HepG2 (cell line): ENCODE results near the gene NSF. TPM values are rescaled to one million over a fixed set of nuclear protein-coding genes. Genes with fewer than 3 reads are reported as not detected.

Source experiments
- ATAC-seq: fragments of 200-7000 bp; cut with Tn5 transposase; 3 replicates; pipeline ENCODE4 v1.9.1; 2020; ENCODE audit warnings: mild to moderate bottlenecking, moderate library complexity
- BruUV-seq: library from RNA; stranded (reverse); fragments of 400-500 nt; replicated peaks from 2 replicates; lab custom pipeline; 2021; lab: Mats Ljungman, UMichigan
- CTCF ChIA-PET: fragments of 300-600 bp; formaldehyde crosslinking; extraction: SDS; loops from one replicate; lab custom pipeline; 2021; ENCODE audit warnings: low total read pairs, inconsistent platforms, low intra/inter-chr PET ratio; lab: Yijun Ruan, JAX
- POLR2A ChIA-PET: fragments of 350-600 bp; sonication (Branson Sonifier 250); formaldehyde crosslinking; loops from one replicate; lab custom pipeline; 2020; ENCODE audit warnings: antibody characterized with exemption, inconsistent platforms; lab: Yijun Ruan, JAX
- DNase-seq: peaks from one replicate; pipeline ENCODE4 v3.0.0-alpha.2; 2015; ENCODE audit warnings: low spot score
- FAIRE-seq: peaks from 3 replicates; lab custom pipeline; 2011; peaks lifted over from hg19 to GRCh38; lab: Jason Lieb, UNC
- H2AFZ ChIP-seq: one replicate; pipeline ENCODE4 v1.6.1; 2011; ENCODE audit warnings: low read length, inconsistent platforms
- H3K27ac ChIP-seq: fragments of 300-600 bp; 3 replicates; pipeline ENCODE4 v1.8.0; 2011; ENCODE audit warnings: mixed run types, mild to moderate bottlenecking, mixed read lengths, low read length, inconsistent platforms; ENCODE audit not compliant: insufficient read depth; ENCODE audit errors: extremely low read length
- H3K27me3 ChIP-seq, 2 experiments: fragments of 200-600 bp in 1 of 2; 2 replicates in 1 of 2; 3 replicates in 1 of 2; pipeline versions ENCODE4 v1.6.0 to v1.8.0; 2011; ENCODE audit warnings: low read length in 2 of 2, mild to moderate bottlenecking in 2 of 2, moderate library complexity in 2 of 2, inconsistent platforms in 1 of 2; ENCODE audit not compliant: insufficient read depth in 2 of 2, control insufficient read depth in 1 of 2
- H3K36me3 ChIP-seq, 2 experiments: fragments of 200-600 bp in 1 of 2; replicated peaks in 1 of 2; 2 replicates in 1 of 2; 3 replicates in 1 of 2; pipeline versions ENCODE4 v1.5.1 to v1.8.0; 2011; ENCODE audit warnings: low read length in 2 of 2, inconsistent platforms in 1 of 2; ENCODE audit not compliant: insufficient read depth in 2 of 2, control insufficient read depth in 1 of 2
- H3K4me1 ChIP-seq: 2 replicates; pipeline ENCODE4 v1.5.1; 2012; ENCODE audit warnings: low read length, inconsistent platforms; ENCODE audit not compliant: insufficient read depth
- H3K4me2 ChIP-seq: 2 replicates; pipeline ENCODE4 v1.6.0; 2011; ENCODE audit warnings: low read depth, low read length, inconsistent platforms
- H3K4me3 ChIP-seq, 3 experiments: fragments of 200-600 bp in 1 of 3; sonication (generic), shearing (Covaris generic) in 1 of 3; replicated peaks in 1 of 3; 2 replicates each; pipeline ENCODE4 v1.5.1; 2011 to 2016; ENCODE audit warnings: low read length in 3 of 3, inconsistent platforms in 2 of 3, low read depth in 2 of 3, mild to moderate bottlenecking in 2 of 3, control low read depth in 1 of 3, mixed read lengths in 1 of 3; ENCODE audit not compliant: insufficient read depth in 1 of 3
- H3K79me2 ChIP-seq: one replicate; pipeline ENCODE4 v1.6.1; 2011; ENCODE audit warnings: low read length, inconsistent platforms; ENCODE audit not compliant: insufficient read depth
- H3K9ac ChIP-seq: 2 replicates; pipeline ENCODE4 v1.6.0; 2011; ENCODE audit warnings: mild to moderate bottlenecking, low read depth, low read length, inconsistent platforms; ENCODE audit not compliant: insufficient read depth
- H3K9me3 ChIP-seq: 2 replicates; pipeline ENCODE4 v1.5.1; 2012; ENCODE audit warnings: mild to moderate bottlenecking, low read length
- H4K20me1 ChIP-seq: 2 replicates; pipeline ENCODE4 v1.6.0; 2011; ENCODE audit warnings: inconsistent platforms, mild to moderate bottlenecking, low read length, moderate library complexity; ENCODE audit not compliant: insufficient read depth
- GPN1 ChIP-seq: sonication (generic); formaldehyde crosslinking; IDR thresholded peaks from 2 replicates; pipeline ENCODE4 v1.5.1; 2020; ENCODE audit warnings: missing genetic modification reagents, borderline replicate concordance
- KLF13 ChIP-seq: sonication (generic); formaldehyde crosslinking; IDR thresholded peaks from 2 replicates; pipeline ENCODE4 v1.4.0; 2020; ENCODE audit warnings: mild to moderate bottlenecking, missing genetic modification reagents
- ZNF570 ChIP-seq: sonication (generic); formaldehyde crosslinking; IDR thresholded peaks from 2 replicates; pipeline ENCODE4 v1.4.0; 2020; ENCODE audit warnings: mild to moderate bottlenecking, missing genetic modification reagents, borderline replicate concordance
- WGBS: methylation state at CpG from one replicate; pipeline ENCODE4 v1.1.6; 2017; ENCODE audit warnings: low lambda C conversion rate; 5-methylcytosine and 5-hydroxymethylcytosine counted together
- in situ Hi-C: cut with HindIII; loops from 2 replicates; pipeline ENCODE4 v1.10.0; 2017; ENCODE audit warnings: low pct_unique_long_range_greater_than_20kb; ENCODE audit not compliant: extremely low pct_ligation_motif_present
- intact Hi-C: fragments of 100-400 bp; cut with micrococcal nuclease; formaldehyde crosslinking; loops from one replicate; pipeline ENCODE4 v1.10.0; 2022; ENCODE audit not compliant: unreplicated experiment
- polyA plus RNA-seq, 8 experiments: library from polyadenylated mRNA; depleted of rRNA in 3 of 8; stranded (reverse) in 7 of 8; unstranded in 1 of 8; fragments of >200 nt; fragmentation: Illumina TruSeq in 4 of 8; extraction: Trizol in 4 of 8; gene quantifications; 2 replicates each; pipeline versions ENCODE4 v1.2.1 to v1.2.3, GENCODE V29; 2011 to 2016; ENCODE audit warnings: low read depth in 4 of 8, missing spikeins in 1 of 8, mixed read lengths in 1 of 8; ENCODE audit not compliant: insufficient read depth in 1 of 8
- total RNA-seq, 5 experiments: library from RNA; depleted of rRNA; stranded (reverse); fragments of >200 nt; fragmentation: Illumina TruSeq; extraction: Trizol; gene quantifications; 2 replicates each; pipeline ENCODE4 v1.2.3, GENCODE V29; 2016; ENCODE audit warnings: low read depth in 1 of 5
- TF ChIP-seq, protein P1 (sequence below): sonication (generic); formaldehyde crosslinking; IDR thresholded peaks from 2 replicates; pipeline ENCODE4 v1.8.0; 2022; ENCODE audit warnings: missing genetic modification reagents, mild to moderate bottlenecking, moderate library complexity, borderline replicate concordance
- TF ChIP-seq, protein P2 (sequence below): sonication (generic); formaldehyde crosslinking; IDR thresholded peaks from 2 replicates; pipeline ENCODE4 v1.9.0; 2021; ENCODE audit warnings: missing genetic modification reagents, borderline replicate concordance

The NSF gene
- total and polyA plus RNA-seq, 2 of the 13 experiments (the other 11 are each of a cell fraction or from before 2014, with no cell fraction given), result 21.9 to 37.8 TPM

DNA sequence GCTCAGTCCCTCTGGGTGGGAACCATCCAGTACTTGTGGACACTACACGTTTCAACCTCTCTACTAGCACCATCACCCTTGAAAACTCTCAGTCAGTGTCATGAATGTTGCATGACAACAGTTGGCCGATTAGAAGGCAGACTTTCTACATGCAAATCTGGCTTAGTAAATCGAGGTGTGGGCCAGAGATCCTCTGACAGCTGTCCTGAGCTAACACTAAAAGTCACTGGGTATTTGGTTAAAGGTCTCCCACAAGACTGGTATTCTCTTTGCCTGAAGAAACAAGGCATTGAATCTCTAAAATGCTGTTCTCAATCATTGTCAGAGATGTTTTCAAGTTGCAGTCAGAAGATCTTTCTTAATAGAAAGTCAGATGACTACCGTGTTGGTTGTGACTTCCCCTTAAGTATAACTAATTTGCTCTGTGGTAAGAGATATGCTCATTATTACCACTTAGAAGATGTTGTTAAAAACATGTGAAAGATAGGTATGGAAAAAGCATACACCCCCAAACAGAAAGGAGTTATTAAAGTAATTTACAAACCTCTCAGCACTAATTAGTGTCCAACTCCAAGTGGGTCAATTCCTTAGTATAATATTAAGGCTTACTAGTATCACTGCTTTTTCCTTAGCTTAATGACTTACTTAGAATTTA is 165.7 kb downstream of the NSF start:
- Histone ChIP-seq H3K27me3 (no peaks in the 10 kb centered on the region), H2AFZ (no peak overlapping the region), H3K9ac (no peak overlapping the region), H3K79me2 (no peaks in the 10 kb centered on the region)
- intact Hi-C loops, result no loop called here
- DNase-seq, result no peak
- no TSS peak for BruUV-seq
- ATAC-seq, result no peak
- TF ChIP-seq KLF13 (CRISPR knock-in tag), result no peak
- TF ChIP-seq, protein P1, sequence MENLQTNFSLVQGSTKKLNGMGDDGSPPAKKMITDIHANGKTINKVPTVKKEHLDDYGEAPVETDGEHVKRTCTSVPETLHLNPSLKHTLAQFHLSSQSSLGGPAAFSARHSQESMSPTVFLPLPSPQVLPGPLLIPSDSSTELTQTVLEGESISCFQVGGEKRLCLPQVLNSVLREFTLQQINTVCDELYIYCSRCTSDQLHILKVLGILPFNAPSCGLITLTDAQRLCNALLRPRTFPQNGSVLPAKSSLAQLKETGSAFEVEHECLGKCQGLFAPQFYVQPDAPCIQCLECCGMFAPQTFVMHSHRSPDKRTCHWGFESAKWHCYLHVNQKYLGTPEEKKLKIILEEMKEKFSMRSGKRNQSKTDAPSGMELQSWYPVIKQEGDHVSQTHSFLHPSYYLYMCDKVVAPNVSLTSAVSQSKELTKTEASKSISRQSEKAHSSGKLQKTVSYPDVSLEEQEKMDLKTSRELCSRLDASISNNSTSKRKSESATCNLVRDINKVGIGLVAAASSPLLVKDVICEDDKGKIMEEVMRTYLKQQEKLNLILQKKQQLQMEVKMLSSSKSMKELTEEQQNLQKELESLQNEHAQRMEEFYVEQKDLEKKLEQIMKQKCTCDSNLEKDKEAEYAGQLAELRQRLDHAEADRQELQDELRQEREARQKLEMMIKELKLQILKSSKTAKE (CRISPR knock-in tag), result no peak
- TF ChIP-seq, protein P2, sequence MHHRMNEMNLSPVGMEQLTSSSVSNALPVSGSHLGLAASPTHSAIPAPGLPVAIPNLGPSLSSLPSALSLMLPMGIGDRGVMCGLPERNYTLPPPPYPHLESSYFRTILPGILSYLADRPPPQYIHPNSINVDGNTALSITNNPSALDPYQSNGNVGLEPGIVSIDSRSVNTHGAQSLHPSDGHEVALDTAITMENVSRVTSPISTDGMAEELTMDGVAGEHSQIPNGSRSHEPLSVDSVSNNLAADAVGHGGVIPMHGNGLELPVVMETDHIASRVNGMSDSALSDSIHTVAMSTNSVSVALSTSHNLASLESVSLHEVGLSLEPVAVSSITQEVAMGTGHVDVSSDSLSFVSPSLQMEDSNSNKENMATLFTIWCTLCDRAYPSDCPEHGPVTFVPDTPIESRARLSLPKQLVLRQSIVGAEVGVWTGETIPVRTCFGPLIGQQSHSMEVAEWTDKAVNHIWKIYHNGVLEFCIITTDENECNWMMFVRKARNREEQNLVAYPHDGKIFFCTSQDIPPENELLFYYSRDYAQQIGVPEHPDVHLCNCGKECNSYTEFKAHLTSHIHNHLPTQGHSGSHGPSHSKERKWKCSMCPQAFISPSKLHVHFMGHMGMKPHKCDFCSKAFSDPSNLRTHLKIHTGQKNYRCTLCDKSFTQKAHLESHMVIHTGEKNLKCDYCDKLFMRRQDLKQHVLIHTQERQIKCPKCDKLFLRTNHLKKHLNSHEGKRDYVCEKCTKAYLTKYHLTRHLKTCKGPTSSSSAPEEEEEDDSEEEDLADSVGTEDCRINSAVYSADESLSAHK, result no peak
- TF ChIP-seq GPN1 (CRISPR knock-in tag), result no peak
- TF ChIP-seq ZNF570 (CRISPR knock-in tag), result no peak
- TF ChIP-seq, all 625 proteins: peak for 0
- H3K27ac ChIP-seq, result no peak overlapping the region
- H3K4me3 ChIP-seq, result no peak overlapping the region
- in situ Hi-C loops, result no loop called here
- ChIA-PET CTCF (no interaction called here), POLR2A (no interaction called here)
- H3K4me2 ChIP-seq, result no peak overlapping the region
- H3K4me1 ChIP-seq, result peaks cover 17% of the 10 kb centered on the region
- no peak for FAIRE-seq
- peaks cover 22 to 38% of the 10 kb centered on the region in 2 experiments for H3K36me3 ChIP-seq
- H3K9me3 ChIP-seq, result no peaks in the 10 kb centered on the region
- H4K20me1 ChIP-seq, result no peaks in the 10 kb centered on the region
- WGBS, result 85% methylated on average over 4 of the region's 4 CpGs
